Anterior cingulate cortex (tissue), 58 donors: ENCODE measurements around the gene IGF2BP1.
"Not testable (repeated sequence)": the region's sequence is repeated elsewhere in the genome, so short reads cannot be mapped to it uniquely, and the experiment has no call there.

Experiments used
- DNase-seq, 58 donors: peaks; one replicate each; lab custom pipeline; 2025; lab: John Stamatoyannopoulos, UW

The IGF2BP1 gene

DNA sequence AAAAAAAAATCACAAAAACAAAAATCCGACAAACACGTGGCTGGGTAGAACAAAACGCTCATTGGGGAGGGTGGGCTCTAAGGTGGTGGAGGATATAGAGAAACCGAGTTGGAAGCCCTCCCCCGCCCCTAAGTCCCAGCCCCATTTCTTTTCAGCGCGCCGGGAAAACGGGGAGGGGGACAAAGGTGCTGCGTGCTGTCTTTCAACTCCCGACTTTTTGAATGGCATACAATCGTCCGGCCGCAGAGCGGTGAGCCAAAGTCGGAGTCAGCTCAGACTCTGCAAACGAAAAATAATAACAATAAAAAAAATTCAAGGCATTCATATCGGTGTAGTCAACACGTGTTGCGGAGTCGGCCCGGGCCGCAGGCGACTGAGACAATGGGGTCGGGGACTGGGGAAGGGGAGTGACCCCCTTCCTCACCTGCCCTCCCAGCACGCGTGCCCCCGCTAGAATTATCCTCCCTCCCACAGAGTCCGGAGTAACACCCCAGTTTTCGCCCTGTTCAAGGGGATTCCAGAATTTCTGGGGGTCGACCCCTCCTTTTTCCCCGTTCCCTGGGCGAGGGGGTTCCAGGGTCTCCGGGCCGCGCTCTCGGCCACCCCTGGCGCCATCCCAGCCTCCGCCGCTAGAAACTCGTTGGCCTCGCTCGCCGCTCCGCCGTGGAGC, 1.7 kb upstream of the IGF2BP1 start:
- no peak for DNase-seq

DNA sequence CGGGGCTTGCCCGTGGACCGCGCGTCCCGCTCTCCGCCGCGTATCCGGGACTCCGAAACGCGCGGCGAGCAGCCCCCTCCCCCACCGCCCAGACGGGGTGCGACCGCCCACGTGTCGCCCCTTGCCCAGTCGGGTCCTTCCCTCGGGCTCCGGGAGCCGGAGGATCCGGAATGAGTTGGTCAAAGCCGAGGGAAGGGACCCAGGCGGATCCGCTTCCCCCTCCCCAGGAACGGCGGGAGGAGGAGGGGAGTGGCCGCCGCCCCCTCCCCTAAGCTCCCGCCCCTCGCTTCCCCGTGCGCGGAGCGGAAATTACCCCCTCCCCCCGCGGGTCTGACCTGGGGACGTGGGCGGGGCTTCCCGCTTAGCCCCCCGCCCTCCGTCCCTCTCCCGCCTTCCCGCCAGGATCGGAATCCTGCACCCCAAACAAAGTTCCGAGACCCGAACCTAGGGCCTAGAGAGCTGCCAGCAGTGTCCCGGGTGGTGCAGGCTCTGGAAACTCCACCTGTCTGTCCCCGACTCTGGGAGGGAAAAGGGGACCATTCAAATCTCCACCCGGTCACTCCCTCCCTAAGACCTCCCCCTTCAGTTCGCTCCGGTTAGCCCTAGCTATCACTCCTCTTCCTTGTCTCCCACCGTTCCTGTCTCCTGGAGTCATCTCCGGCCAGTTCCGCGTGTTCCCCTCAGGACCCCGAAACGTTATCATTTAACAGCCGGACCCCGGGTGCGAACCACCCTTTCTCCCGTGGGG, 1.0 kb upstream of the IGF2BP1 start:
- DNase-seq = no peak

DNA sequence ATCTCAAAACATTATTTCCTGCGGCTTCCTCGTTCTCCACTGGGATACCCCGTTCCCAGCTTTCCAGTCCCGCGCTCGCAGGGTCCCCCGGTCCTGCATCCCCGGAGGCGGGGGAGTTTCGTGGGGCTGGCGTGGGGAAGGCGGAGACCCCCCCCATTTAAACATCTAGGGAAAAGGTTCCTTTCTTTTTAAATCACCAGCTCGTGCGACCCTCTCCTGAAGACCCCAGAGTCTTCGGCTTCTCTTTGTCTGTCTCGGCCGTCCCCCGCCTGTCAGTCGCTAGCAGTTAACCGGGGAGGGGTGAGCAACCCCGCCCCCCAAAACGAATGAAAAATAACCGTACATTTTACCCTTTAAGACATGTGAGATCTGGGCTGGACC, 473 bp upstream of the IGF2BP1 start:
- no peak for DNase-seq

DNA sequence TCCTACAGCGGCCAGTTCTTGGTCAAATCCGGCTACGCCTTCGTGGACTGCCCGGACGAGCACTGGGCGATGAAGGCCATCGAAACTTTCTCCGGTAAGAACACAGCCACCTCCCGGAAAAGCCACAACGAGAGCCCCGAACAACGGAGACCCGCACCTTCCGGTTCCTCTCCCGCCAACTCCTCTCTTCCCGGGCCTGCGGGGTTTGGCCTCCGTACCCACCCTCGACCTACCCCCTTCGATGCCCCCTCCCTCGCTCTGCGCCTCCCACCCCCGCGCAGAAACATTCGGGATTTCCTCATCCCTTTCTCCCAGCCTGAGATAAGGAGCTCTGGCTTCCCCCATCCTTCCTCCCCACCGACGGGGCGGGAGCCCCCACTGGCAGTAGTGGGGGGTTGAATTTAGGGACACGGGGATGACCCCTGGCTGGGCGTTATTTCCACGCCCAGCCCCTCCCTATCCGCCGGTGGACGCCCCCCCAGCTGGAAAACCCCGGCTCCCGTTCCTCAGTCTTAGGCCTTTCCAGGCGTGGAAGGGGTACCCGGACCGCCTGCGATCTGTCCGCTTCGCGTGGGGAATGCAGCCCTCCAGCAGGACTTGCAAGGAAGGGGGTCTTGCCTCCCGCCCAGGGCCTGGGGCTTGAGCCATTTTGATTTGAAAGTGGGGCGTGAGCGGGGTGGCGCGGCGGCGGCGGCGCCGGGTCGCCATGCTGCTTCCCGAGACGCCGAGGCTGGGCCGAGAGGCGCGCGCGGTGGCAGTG, 822 bp downstream of the IGF2BP1 start:
- no peak for DNase-seq

DNA sequence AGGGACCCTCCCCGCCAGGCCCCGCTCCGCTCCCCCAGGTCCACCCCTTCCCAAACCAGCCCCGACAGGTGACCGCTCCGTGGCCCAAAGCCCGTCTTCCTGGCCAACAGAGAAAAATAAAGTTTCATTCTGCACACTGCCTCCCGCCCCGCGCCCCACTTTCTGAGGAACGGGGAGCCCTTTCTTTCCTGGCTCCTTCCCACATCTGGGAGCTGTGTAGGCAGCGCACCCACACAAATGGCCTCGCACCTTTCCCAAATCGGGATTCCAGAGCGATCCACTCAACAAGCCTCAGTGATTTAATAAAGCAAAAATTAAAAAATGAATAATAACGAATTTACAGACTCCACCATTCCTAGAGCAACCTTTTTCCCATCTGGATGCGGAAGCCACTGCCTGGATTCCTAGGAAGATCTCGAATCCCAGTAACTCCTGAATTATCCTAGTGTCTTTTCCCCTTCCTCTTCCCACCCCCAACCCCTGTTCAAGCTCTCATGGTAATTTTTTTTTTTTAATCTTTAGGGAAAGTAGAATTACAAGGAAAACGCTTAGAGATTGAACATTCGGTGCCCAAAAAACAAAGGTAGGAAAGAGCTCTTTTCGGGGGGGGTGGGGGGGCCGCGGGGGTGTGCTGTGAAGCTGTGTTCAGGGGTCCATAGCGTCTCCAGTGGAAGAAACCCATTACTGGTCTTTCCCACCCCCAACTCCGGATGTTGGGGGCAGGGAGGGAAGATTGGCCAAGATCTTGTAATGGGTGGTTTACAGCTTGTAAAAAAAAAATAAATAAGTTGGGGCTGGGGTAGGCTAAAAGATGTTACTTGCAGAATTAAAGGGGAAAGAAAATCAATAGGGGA, 1.6 kb downstream of the IGF2BP1 start:
- no peak for DNase-seq

DNA sequence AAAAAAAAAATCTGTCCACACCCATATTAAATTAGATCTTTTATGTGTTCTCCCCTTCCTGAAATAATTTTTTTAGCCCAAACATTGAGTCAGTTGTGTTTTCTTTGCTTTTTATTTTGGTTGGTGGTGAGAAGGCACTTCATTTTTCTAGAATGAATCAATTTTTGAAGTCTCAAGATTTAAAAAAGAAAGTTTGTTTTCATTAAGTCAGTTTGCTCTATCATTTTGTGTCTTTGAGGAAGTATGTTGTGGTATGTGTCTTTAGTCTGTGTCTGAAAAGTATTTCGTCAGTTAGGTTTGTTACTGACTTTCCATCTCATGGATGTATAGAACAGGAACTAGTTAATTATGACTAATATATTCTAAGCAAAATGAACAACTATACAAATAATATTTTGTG, 3.8 kb downstream of the IGF2BP1 start:
- DNase-seq = no peak

DNA sequence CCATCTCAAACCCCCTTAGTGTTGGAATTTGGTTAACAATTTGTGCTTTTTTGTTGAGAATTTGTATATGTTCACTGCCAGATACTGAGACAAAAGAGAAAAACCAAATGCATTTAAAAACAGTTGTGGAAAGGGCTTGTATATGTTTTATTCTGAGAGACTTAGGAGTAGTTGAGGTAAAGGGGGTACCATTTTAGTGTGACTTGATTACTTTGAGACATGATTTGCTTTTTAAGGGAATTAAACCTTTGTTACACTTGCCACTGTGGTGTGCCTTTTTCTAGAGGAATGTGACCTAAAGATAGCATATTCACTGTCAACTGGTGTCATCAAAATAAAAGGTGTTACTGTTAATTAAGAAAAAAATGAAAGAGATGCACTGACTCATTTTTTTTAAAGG, 4.5 kb downstream of the IGF2BP1 start:
- no peak for DNase-seq

DNA sequence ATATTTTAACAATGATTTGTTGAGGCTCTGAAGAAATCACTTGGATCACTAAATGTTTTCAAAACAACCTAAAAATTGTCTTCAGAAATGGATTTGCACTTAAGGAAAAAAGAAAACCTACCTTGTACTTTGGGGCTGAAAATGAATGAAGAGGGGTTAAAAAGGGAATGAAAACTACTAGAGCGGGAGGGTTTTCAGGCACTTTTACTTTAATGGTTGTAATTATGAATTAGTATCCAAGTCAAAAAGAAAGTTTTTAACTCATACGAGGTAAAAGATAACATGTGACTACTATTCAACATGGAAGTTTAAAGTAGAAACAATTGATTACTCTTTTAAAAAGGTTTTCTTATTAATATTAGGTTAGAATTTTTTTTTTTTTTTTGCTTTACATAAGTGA, 5.1 kb downstream of the IGF2BP1 start:
- DNase-seq = no peak

DNA sequence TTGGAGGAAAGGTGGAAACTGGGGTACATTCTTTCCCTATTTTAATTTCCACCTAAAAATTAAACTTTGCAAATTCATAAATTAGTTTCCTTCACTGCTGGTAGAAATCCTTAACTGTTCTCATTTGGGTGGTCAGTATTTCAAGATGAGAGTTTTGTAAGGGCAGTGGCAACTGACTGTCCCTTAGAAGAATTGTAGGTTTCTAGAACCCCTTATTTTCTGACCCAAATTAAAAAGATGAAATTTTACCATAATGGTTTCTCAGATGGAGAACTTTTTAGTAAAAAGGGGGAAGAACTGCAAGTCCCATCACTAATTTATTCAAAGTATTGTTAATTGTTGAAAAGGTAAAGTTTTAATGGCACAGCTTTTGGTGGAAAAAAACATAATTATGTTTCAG, 5.6 kb downstream of the IGF2BP1 start:
- no peak for DNase-seq

DNA sequence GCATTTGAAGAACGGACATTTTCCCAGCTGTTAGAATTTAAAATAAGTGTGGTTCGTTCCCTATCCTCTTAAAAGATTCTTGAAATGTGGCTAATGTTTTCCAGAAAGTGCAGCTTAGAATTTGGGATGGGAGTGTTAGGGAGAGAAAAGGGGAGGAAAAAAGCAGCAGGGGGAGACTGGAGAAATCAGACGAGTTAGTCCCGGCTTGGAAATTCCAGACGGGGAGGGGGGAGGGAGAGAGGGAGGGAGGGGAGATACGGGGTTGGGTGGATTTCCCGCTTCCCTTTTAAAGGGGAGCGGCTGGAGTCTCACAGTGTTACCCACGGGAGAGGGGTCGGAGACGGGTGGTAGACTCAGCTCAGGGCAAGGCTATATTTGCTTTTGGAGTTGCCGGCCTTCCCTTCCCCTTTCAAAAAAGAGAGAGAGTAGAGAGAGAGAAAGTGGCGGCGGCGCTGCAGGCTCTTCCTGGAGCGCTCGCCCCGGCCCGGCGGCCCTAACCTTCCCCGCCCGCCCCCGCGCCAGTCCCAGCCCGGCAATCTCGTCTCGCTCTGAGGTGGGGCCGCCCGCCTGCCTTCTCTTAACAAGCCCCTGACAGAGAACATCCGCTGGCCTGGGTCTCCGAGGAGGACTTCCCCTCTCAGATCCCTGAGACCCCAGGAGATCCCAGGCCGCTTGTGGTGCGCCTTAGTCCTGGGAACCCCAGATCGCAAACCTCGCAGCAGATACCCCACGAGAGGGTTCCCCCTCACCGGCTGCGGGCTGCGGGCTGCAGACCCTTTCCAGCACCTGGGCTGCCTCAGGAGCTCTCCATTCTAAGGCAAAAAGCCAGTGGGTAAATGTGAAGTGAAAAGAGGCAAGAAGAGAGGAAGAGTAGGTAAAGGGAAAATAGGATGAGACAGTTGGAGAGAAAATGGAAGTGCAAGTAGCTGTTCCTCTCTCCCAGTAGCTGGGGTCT, 6.6 kb downstream of the IGF2BP1 start:
- no peak for DNase-seq

DNA sequence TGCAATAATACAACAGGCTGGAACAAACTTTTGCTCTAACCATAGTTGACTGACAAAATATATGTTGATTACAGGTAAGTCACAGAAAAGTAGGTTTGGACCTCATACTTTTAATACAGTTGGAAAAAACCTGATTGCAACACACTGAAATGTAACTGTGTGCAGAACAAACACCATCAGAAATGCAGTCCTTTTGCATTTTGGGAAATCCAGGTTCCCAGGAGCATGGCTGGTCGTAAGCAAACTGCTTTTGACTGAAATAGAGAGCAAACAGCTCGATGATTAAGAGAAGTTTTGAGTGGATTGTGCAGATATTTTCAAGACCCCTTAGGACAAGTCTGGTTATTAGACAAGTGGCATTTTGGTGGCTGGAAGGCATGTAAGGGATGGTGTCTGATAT, 8.0 kb downstream of the IGF2BP1 start:
- no peak for DNase-seq

DNA sequence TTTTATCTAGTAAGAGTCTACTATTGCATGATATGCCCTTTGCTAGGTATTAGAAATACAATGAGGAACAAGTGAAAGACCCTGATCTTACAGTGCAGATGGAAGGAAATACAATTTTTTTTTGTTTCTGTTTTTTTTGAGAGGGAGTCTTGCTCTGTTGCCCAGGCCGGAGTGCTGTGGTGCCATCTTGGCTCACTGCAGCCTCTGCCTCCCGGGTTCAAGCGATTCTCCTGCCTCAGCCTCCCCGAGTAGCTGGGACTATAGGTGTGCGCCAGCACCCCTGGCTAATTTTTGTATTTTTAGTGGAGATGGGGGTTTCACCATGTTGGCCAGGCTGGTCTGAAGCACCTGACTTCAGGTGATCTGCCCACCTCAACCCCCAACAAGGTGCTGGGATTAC, 11.7 kb downstream of the IGF2BP1 start:
- DNase-seq = not testable (repeated sequence)

DNA sequence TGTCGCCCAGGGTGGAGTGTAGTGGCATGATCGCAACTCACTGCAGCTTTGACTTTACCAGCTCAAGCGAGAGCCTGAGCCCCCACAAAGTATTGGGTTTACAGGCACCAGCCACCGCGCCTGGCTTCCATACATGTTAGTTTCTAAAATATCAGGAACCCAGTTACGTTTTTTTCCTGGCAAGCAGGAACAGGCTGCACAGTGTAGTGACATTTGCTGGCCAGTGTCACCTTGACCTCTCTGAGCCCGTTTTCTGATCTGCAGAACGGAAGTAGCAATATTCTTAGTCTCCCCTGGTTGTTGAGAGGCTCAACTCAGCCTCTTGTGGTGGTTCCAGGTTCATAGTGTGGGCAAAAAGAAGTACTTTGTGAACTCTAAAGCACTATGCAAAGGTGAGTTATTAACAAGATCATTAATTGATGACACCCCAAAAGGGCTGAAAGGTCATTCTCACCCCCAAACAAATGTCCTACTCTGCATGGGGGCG, 15.6 kb downstream of the IGF2BP1 start:
- no peak for DNase-seq

DNA sequence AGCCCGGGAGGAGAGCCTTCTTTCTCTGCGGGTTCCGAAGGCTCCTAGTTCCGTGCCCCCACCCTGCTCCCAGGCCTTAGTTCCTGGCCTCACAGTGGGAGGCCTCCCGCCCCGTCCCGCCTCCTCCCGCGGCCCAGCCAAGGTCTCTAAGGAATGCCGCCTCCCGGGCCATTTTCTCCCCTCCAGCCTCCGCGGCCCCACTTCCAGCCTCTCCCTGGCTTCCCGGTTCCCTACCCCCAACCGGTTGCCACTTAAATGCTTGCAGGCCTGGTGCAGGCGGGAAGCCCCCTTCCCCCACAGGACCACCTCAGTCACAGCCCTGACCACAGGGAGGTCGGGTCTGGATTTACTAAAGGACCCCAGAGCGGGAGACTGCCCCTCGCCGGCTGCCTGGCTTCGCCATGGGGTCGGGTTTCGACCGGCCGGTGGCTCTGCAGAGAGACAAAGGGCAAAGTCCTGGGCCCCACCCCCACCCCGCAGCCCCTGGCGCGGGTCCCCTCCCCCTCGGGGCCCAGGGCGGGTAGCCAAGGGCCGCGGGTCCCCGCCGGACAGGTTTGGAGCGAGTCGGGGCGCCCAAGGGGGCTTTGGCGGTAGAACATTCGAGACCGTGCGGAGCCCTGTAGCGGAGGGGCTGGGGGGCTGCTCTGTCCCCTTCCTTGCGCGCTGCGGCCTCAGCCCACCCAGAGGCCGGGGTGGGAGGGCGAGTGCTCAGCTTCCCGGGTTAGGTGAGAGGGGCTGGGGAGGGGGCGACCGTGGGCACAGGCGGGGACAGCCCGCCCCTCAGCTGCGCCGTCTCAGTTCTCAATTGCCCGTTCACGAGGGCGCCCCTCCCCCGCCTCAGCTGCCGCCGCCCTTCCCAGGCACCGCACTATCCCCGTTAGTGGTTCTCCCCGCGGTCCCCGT, 16.4 kb downstream of the IGF2BP1 start:
- no peak for DNase-seq

DNA sequence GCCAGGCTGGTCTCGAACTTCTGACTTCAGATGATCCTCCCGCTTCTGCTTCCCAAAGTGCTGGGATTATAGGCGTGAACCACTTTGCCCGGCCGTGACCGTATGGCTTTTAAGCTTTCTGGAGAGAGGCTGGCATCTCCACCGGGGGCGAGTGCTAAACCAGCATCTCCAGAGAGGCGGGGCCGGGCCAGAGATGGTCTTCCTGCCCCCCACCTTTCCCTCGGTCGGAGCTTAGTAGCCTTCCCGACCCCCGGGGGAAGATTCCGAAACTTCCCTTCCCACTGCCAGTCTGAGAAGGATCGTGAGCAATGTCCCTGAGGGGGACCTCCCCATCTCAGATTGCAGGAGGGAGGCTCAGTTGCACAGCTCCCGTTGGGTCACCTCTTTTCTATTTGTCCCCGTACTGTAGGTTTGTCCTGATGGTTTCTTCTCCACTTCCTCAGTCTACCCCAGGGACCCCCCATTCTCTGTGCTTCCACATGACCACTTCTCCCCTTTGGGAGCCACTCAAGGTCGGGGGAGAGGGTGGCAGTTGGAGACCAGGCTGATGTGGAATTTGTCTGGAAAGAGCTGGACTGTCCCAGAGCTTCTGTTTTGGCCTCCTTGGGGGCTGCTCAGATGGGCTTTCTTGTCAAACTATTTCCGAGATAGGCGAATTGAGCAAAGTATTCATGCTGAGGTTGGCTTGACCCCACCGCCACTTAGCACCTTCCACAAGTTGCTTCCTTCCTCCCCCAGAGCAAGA, 18.2 kb downstream of the IGF2BP1 start:
- DNase-seq = no peak

DNA sequence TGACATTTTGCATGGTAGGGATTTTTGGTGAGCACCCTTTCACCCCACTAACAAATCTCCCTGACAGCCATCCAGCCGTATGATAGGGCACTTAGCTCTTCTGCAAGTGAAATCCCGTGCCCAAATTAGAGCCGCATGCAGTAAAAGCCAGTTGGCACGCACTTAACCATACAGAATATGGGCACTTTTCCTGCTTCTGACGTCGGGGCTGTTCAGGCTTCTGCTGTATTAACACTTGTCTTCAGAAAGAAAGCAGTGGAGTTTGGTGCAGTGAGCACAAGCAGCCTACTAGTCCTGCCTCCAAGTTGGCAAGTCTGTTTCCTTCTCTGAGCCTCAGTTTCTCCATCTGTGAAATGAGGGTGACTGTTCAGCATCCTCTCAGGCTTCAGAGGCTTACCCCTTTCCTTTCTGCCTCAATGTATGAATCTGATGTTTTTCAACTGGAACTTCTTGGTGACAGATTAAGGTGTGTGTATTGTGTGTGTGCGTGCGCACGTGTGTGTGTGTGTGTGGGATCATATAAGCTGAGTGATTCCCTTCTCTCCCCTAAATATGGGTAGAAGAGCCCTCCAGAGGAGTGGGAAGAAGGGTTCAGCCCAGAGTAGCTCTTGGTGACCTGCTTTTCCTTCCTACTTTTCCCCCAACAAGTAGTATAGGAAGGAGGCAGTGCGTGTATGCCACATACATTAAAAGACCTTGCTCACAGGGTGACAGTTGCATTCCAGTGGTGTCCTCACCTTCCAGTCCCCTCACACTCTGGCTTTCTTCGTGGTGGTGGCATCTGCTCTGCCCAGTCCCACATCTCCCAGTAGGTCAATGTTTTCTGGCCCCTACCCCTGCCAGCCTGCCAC, 19.0 kb downstream of the IGF2BP1 start:
- DNase-seq = no peak
